Liver (tissue), 9 donors: ENCODE data around the gene ASIC2. TPM values are rescaled to one million over a fixed set of nuclear protein-coding genes. Genes with fewer than 3 reads are reported as not detected.

Experiments
- DNase-seq: peaks from one replicate; pipeline ENCODE4 v3.0.0-alpha.2; 2017; ENCODE audit warnings: low spot score
- H3K27ac ChIP-seq, 2 donors: one replicate each; pipeline ENCODE4 v1.7.0; 2013; ENCODE audit warnings: inconsistent platforms in 2 of 2, low read length in 2 of 2, control low read depth in 1 of 2, low read depth in 1 of 2, mild to moderate bottlenecking in 1 of 2
- H3K27me3 ChIP-seq, 4 donors: one replicate each; pipeline versions ENCODE4 v1.6.1 to v1.7.0; 2013; ENCODE audit warnings: low read length in 3 of 4, inconsistent platforms in 1 of 4, mild to moderate bottlenecking in 1 of 4, moderate library complexity in 1 of 4; ENCODE audit not compliant: control insufficient read depth in 4 of 4, insufficient read depth in 4 of 4
- H3K36me3 ChIP-seq, 4 donors: one replicate each; pipeline versions ENCODE4 v1.6.1 to v1.7.0; 2013; ENCODE audit warnings: low read length in 3 of 4, mild to moderate bottlenecking in 3 of 4, low read depth in 1 of 4, moderate library complexity in 1 of 4; ENCODE audit not compliant: control insufficient read depth in 4 of 4, insufficient read depth in 3 of 4
- H3K4me1 ChIP-seq, 4 donors: one replicate each; pipeline versions ENCODE4 v1.6.1 to v1.7.0; 2013; ENCODE audit warnings: low read length in 3 of 4, mild to moderate bottlenecking in 3 of 4, moderate library complexity in 1 of 4; ENCODE audit not compliant: control insufficient read depth in 4 of 4, insufficient read depth in 4 of 4
- H3K4me3 ChIP-seq, 3 donors: one replicate each; pipeline versions ENCODE4 v1.6.1 to v1.7.0; 2013; ENCODE audit warnings: low read length in 3 of 3, control low read depth in 1 of 3, low read depth in 1 of 3, mild to moderate bottlenecking in 1 of 3
- H3K9ac ChIP-seq, 2 donors: one replicate each; pipeline ENCODE4 v1.7.0; 2013; ENCODE audit warnings: low read length in 2 of 2, mild to moderate bottlenecking in 2 of 2, moderate library complexity in 2 of 2, control low read depth in 1 of 2, low read depth in 1 of 2
- H3K9me3 ChIP-seq, 4 donors: one replicate each; pipeline versions ENCODE4 v1.6.1 to v1.7.0; 2013; ENCODE audit warnings: low read length in 3 of 4; ENCODE audit not compliant: control insufficient read depth in 4 of 4
- ATF3 ChIP-seq: IDR thresholded peaks from 2 replicates; pipeline ENCODE4 v1.6.1; 2016; ENCODE audit warnings: antibody characterized with exemption
- CTCF ChIP-seq: fragments of 150-350 bp; IDR thresholded peaks from 2 replicates; pipeline ENCODE4 v1.5.1; 2017; ENCODE audit warnings: improper control_type of control experiment, low read depth, low read length; ENCODE audit not compliant: missing input control
- EGR1 ChIP-seq, 2 donors: IDR thresholded peaks; 2 replicates each; pipeline ENCODE4 v1.6.1; 2016 to 2018; ENCODE audit warnings: antibody characterized with exemption in 2 of 2, low read depth in 2 of 2
- FOXA1 ChIP-seq: IDR thresholded peaks from 2 replicates; pipeline ENCODE4 v1.6.1; 2016; ENCODE audit warnings: antibody characterized with exemption
- FOXA2 ChIP-seq: IDR thresholded peaks from 2 replicates; pipeline ENCODE4 v1.6.1; 2016; ENCODE audit warnings: antibody characterized with exemption
- GABPA ChIP-seq, 2 donors: IDR thresholded peaks in 1 of 2; conservative IDR thresholded peaks in 1 of 2; 2 replicates each; pipeline ENCODE4 v1.6.1; 2016; ENCODE audit warnings: antibody characterized with exemption in 2 of 2, mild to moderate bottlenecking in 1 of 2, moderate library complexity in 1 of 2
- HNF4A ChIP-seq, 2 donors: conservative IDR thresholded peaks; 2 replicates each; pipeline ENCODE4 v1.6.1; 2016; ENCODE audit warnings: antibody characterized with exemption in 2 of 2, mild to moderate bottlenecking in 2 of 2
- HNF4G ChIP-seq: IDR thresholded peaks from 2 replicates; pipeline ENCODE4 v1.6.1; 2016; ENCODE audit warnings: antibody characterized with exemption
- JUND ChIP-seq, 2 donors: IDR thresholded peaks; 2 replicates each; pipeline ENCODE4 v1.6.1; 2016; ENCODE audit warnings: antibody characterized with exemption in 2 of 2
- MAX ChIP-seq: IDR thresholded peaks from 2 replicates; pipeline ENCODE4 v1.6.1; 2016; ENCODE audit warnings: antibody characterized with exemption
- NR2F2 ChIP-seq: IDR thresholded peaks from 2 replicates; pipeline ENCODE4 v1.6.1; 2016; ENCODE audit warnings: antibody characterized with exemption
- RAD21 ChIP-seq, 2 donors: IDR thresholded peaks; 2 replicates each; pipeline ENCODE4 v1.6.1; 2016; ENCODE audit warnings: antibody characterized with exemption in 2 of 2, mild to moderate bottlenecking in 2 of 2
- REST ChIP-seq: IDR thresholded peaks from 2 replicates; pipeline ENCODE4 v1.6.1; 2016; ENCODE audit warnings: antibody characterized with exemption, mild to moderate bottlenecking
- RXRA ChIP-seq, 2 donors: IDR thresholded peaks; 2 replicates each; pipeline ENCODE4 v1.6.1; 2017 to 2018; ENCODE audit warnings: antibody characterized with exemption in 2 of 2, mild to moderate bottlenecking in 1 of 2
- SP1 ChIP-seq: IDR thresholded peaks from 2 replicates; pipeline ENCODE4 v1.6.1; 2018; ENCODE audit warnings: antibody characterized with exemption, mild to moderate bottlenecking
- TAF1 ChIP-seq: conservative IDR thresholded peaks from 2 replicates; pipeline ENCODE4 v1.6.1; 2016; ENCODE audit warnings: antibody characterized with exemption, mild to moderate bottlenecking
- YY1 ChIP-seq: IDR thresholded peaks from 2 replicates; pipeline ENCODE4 v1.6.1; 2016; ENCODE audit warnings: antibody characterized with exemption, mild to moderate bottlenecking
- ZBTB33 ChIP-seq: IDR thresholded peaks from 2 replicates; pipeline ENCODE4 v1.6.1; 2016; ENCODE audit warnings: antibody characterized with exemption
- WGBS: extraction: QIAGEN DNeasy Blood & Tissue Kit; methylation state at CpG from one replicate; pipeline ENCODE4 v1.1.7; 2013; 5-methylcytosine and 5-hydroxymethylcytosine counted together
- polyA plus RNA-seq, 2 donors: library from polyadenylated mRNA; stranded (reverse) in 1 of 2; unstranded in 1 of 2; fragments of 200-250 nt in 1 of 2; fragments of >200 nt in 1 of 2; fragmentation: Nextera tagmentation in 1 of 2; extraction: Ambion mirVana in 1 of 2; gene quantifications; one replicate each; pipeline versions ENCODE4 v1.2.1 to v1.2.3, GENCODE V29; 2013 to 2015
- total RNA-seq, 2 donors: library from RNA; depleted of rRNA; stranded (reverse); fragments of >200 nt; gene quantifications; one replicate each; pipeline ENCODE4 v1.2.3, GENCODE V29; 2014
- donor health status: healthy.
- donor health status: healthy.
- donor health status: healthy.
- donor health status: healthy.
- donor health status: healthy.

Gene ASIC2
- total and polyA plus RNA-seq, 4 donors, result under 0.01 TPM; not detected in 3

- no peak overlapping the region for H3K4me3 ChIP-seq
- peaks cover 0 to 6% (median 0%) of the 10 kb centered on the region in 4 donors for H3K27me3 ChIP-seq
- 59% methylated on average over 8 of the region's 8 CpGs for WGBS
- H3K36me3 ChIP-seq, result no peaks in the 10 kb centered on the region
- no peak for TF ChIP-seq RAD21 (IDR thresholded peaks at IDR 0.05)
- TF ChIP-seq MAX, result no peak
- no peak for TF ChIP-seq FOXA2
- no peak for TF ChIP-seq TAF1
- TF ChIP-seq RXRA (IDR thresholded peaks at IDR 0.05), result no peak
- no peak for TF ChIP-seq SP1
- TF ChIP-seq CTCF, result no peak
- TF ChIP-seq GABPA (IDR thresholded peaks at IDR 0.05 in 1 of 2, conservative IDR thresholded peaks at IDR 0.05 in 1 of 2), result no peak
- TF ChIP-seq YY1, result no peak
- TF ChIP-seq ATF3, result no peak
- TF ChIP-seq JUND (IDR thresholded peaks at IDR 0.05), result no peak
- no peak for TF ChIP-seq FOXA1
- no peak for TF ChIP-seq EGR1 (IDR thresholded peaks at IDR 0.05; ENCODE audit: low read depth in 2 of 2)
- TF ChIP-seq HNF4A (conservative IDR thresholded peaks at IDR 0.05), result no peak
- no peak for TF ChIP-seq NR2F2
- TF ChIP-seq HNF4G, result no peak
- H3K9ac ChIP-seq, result no peak overlapping the region
- no peaks in the 10 kb centered on the region for H3K4me1 ChIP-seq
- no peak overlapping the region for H3K27ac ChIP-seq
- DNase-seq, result no peak
- no peaks in the 10 kb centered on the region for H3K9me3 ChIP-seq
Measured at GRCh38 chr17:33118391-33119075, 174.6 kb downstream of the ASIC2 start.

- no peaks in the 10 kb centered on the region for H3K36me3 ChIP-seq
- no peaks in the 10 kb centered on the region for H3K4me1 ChIP-seq
- no peak for TF ChIP-seq SP1
- no peak for TF ChIP-seq ZBTB33
- no peak for TF ChIP-seq YY1
- TF ChIP-seq FOXA2, result no peak
- no peak for TF ChIP-seq RAD21 (IDR thresholded peaks at IDR 0.05)
- TF ChIP-seq HNF4G, result no peak
- no peak for TF ChIP-seq NR2F2
- no peak for TF ChIP-seq GABPA (IDR thresholded peaks at IDR 0.05 in 1 of 2, conservative IDR thresholded peaks at IDR 0.05 in 1 of 2)
- no peak for TF ChIP-seq TAF1
- no peak for TF ChIP-seq RXRA (IDR thresholded peaks at IDR 0.05)
- TF ChIP-seq JUND (IDR thresholded peaks at IDR 0.05), result no peak
- TF ChIP-seq MAX, result no peak
- no peak for TF ChIP-seq EGR1 (IDR thresholded peaks at IDR 0.05; ENCODE audit: low read depth in 2 of 2)
- no peak for TF ChIP-seq FOXA1
- no peak for TF ChIP-seq REST
- no peak for TF ChIP-seq HNF4A (conservative IDR thresholded peaks at IDR 0.05)
- TF ChIP-seq ATF3, result no peak
- TF ChIP-seq CTCF, result no peak
- H3K9me3 ChIP-seq, result no peaks in the 10 kb centered on the region
- 75% methylated on average over 13 of the region's 13 CpGs for WGBS
- peaks cover 0 to 3% (median under 1%) of the 10 kb centered on the region in 4 donors for H3K27me3 ChIP-seq
- H3K4me3 ChIP-seq, result no peak overlapping the region
- no peak for DNase-seq
- no peak overlapping the region for H3K9ac ChIP-seq
- H3K27ac ChIP-seq, result no peak overlapping the region
Measured at GRCh38 chr17:33116021-33116551, 177.0 kb downstream of the ASIC2 start.
